NB4 (cell line): ENCODE measurements around the gene RADIL.

Source experiments
- DNase-seq: peaks from one replicate; pipeline ENCODE4 v3.0.0; 2010; ENCODE audit warnings: low read depth
- H3K4me3 ChIP-seq: one replicate; pipeline ENCODE4 v1.5.1; 2011; ENCODE audit warnings: mild to moderate bottlenecking, low read depth, low read length, moderate library complexity
- CTCF ChIP-seq: IDR thresholded peaks from one replicate; pipeline ENCODE4 v1.5.1; 2012; ENCODE audit warnings: low read depth, low read length
- MYC ChIP-seq: IDR thresholded peaks from 2 replicates; pipeline ENCODE4 v1.6.1; 2011; ENCODE audit warnings: low read depth, low read length
- POLR2A ChIP-seq: IDR thresholded peaks from 2 replicates; pipeline ENCODE4 v1.6.1; 2011; ENCODE audit warnings: mild to moderate bottlenecking; ENCODE audit not compliant: insufficient read length; ENCODE audit errors: extremely low read depth
- TF ChIP-seq, protein P1 (sequence below): IDR thresholded peaks from 2 replicates; pipeline ENCODE4 v1.6.1; 2011; ENCODE audit warnings: low read depth, low read length

The RADIL gene

GRCh38 chr7:4871930-4872675 lies 11.4 kb downstream of the RADIL start:
- TF ChIP-seq MYC (no peak), POLR2A (no peak), CTCF (no peak)
- TF ChIP-seq, protein P1, sequence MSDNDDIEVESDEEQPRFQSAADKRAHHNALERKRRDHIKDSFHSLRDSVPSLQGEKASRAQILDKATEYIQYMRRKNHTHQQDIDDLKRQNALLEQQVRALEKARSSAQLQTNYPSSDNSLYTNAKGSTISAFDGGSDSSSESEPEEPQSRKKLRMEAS, result no peak
- H3K4me3 ChIP-seq, result no peak overlapping the region
- DNase-seq, result no peak

GRCh38 chr7:4871056-4871680 lies 12.3 kb downstream of the RADIL start:
- H3K4me3 ChIP-seq, result no peak overlapping the region
- TF ChIP-seq POLR2A (no peak), MYC (no peak), CTCF (no peak)
- TF ChIP-seq, protein P1, result no peak

GRCh38 chr7:4868493-4868892 lies 15.0 kb downstream of the RADIL start:
- DNase-seq, result no peak
- H3K4me3 ChIP-seq, result no peak overlapping the region

More at GRCh38 chr7:4871056-4871680, 12.3 kb downstream of the RADIL start:
- DNase-seq, result no peak

GRCh38 chr7:4866528-4867496 lies 16.7 kb downstream of the RADIL start:
- H3K4me3 ChIP-seq, result no peak overlapping the region
- DNase-seq, result no peak
- TF ChIP-seq, protein P1, result no peak
- TF ChIP-seq MYC (no peak), POLR2A (no peak), CTCF (no peak)

More at GRCh38 chr7:4868493-4868892, 15.0 kb downstream of the RADIL start:
- TF ChIP-seq CTCF, result no peak
- TF ChIP-seq POLR2A, result no peak
- TF ChIP-seq, protein P1, result no peak
- no peak for TF ChIP-seq MYC

GRCh38 chr7:4862156-4862555 lies 21.4 kb downstream of the RADIL start:
- no peak for DNase-seq
- no peak for TF ChIP-seq CTCF
- no peak for TF ChIP-seq MYC
- no peak for TF ChIP-seq POLR2A
- TF ChIP-seq, protein P1, result no peak
- no peak overlapping the region for H3K4me3 ChIP-seq
